ENCODE measurements around the gene CDK14.
"Not testable (repeated sequence)": the region's sequence is repeated elsewhere in the genome, so short reads cannot be mapped to it uniquely, and the experiment has no call there.

CDK14 gene

GRCh38 chr7:90719155-90719554 is 123.0 kb downstream of the CDK14 start:
- DNase-seq (ENCODE audit: low read depth) = no peak

DNA sequence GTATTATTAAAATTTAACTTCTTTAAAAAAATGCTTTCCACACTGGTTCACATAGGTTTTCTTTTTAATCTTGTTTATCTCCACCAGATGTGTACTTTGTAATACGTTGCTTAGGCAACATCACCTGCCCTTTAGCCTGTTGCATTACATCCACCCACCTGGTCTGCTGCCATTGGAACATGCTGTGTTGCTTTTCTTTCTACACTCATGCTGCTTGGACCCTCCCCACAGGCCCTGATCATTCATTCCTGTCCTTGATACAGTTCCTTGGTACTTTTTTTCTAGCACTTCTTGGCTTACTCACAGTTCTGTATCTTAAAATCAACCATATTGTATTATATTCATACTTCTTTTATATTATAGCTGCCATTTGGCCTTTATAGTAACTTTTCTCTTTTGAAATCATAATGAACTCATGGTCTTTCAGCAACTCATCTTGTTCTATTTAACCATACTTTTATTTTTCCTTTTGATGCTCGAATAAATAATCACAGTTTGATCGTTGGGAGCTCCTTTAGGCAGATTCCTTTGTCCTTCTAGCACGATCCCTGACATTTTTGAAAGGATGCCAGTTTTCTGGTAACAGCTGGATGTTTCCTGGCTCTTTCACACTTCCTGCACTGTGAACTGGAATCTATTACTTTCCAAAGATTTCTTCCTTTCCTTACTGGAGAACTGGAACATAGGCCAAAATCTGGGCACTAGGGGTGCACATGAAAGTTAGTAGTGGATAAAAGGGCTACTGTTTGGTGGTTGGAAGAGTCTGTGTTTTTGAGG is 125.1 kb downstream of the CDK14 start:
- DNase-seq (ENCODE audit: low read depth) = peak; percentile 68

- no peak for DNase-seq (ENCODE audit: low read depth)
These were observed 125.8 kb downstream of the CDK14 start for GRCh38 chr7:90721869-90722431.

DNA sequence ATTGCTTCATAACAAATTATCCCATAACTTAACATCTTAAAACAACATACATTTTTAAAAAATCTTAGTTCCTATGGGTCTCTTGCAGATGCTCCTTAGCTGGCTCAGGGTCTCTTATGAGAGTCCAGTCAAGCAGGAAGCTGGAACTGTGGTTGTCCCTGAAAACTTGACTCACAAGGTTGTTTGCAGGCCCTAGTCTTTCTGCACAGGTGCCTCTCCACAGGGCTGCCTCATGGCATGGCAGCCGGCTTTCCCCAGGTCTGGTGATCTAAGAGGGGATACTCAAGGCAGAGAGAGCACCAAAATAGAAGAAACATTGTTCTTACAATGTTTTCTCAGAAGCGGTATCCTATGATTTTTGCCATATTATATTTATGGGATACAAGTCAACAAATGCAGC is 127.1 kb downstream of the CDK14 start:
- DNase-seq (ENCODE audit: low read depth) = no peak

DNA sequence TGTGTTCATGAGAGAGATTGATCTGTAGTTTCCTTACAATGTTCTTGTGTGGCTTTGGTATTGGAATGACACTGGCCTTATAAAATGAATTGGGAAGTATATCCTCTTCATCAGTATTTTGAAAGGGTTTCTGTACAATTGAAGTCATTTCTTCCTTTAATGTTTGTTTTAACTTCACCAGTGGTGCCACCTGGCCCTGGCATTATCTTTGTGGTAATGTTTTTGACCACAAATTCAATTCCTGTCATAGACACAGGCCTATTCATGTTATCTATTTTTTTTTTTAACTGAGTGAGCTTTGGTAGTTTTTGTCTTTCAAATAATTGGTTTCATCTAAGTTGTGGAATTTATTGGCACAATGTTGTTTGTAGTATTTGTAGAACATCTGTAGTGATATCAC is 127.7 kb downstream of the CDK14 start:
- DNase-seq (ENCODE audit: low read depth) = no peak

DNA sequence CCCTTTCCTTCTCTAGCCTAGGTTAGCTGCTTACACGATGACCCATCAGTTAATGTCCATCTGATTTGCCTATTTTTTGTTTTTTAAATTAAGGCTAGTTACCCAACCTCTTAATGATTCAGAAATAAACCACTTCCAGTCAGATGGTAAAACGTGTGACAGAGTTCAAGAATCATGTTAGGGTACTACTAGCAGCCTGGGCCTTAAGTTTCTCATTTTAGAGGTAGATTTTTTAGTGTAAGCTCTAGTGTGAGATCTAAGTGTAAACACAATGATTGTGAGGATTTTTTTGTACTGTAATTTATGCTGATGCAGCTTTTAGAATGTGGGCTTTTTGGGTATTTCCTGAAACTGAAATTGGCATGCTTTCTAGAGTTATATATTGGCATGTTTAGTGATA is 130.0 kb downstream of the CDK14 start:
- no peak for DNase-seq (ENCODE audit: low read depth)

GRCh38 chr7:90726623-90727022 is 130.5 kb downstream of the CDK14 start:
- DNase-seq (ENCODE audit: low read depth) = no peak

- no peak for DNase-seq (ENCODE audit: low read depth)
These were observed 131.3 kb downstream of the CDK14 start for GRCh38 chr7:90727412-90727811.

- DNase-seq (ENCODE audit: low read depth) = no peak
These were observed 132.4 kb downstream of the CDK14 start for GRCh38 chr7:90728568-90728967.

DNA sequence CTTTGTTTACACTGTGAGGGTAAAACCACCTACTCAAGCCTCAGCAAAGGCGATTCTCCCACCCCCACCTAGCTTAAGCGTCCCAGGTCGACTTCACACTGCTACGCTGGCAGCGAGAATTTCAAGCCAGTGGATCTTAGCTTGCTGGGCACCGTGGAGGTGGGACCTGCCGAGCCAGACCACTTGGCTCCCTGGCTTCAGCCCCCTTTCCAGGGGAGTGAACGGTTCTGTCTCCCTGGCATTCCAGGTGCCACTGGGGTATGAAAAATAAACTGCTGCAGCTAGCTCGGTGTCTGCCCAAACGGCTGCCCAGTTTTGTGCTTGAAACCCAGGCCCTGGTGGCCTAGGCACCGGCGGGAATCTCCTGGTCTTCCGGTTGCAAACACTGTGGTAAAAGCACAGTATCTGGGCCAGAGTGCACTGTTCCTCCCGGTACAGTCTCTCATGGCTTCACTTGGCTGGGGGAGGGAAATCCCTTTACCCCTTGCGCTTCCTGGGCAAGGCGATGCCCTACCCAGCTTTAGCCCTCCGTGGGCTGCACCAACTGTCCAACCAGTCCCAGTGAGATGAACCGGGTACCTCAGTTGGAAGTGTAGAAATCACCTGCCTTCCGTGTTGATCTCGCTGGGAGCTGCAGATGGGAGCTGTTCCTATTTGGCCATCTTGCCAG is 139.6 kb downstream of the CDK14 start:
- DNase-seq (ENCODE audit: low read depth) = not testable (repeated sequence)

DNA sequence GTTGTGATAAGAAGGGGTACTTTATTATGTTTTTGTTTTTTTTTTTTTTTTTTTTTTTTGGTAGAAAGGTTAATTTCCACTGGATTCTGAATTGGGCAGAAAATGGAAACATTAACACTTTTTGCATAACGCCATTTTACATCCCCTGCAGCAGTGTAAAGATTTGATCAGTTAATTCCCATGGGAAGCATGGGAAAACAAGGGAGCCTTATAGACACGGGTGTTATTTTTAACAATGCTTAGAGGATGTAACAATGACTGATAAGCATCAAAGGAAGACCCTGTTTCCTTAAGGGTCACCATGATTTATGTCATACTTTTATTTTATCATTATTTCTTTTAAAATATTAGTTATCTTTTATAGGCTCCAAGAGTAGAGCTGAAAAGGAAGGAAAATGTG is 140.2 kb downstream of the CDK14 start:
- DNase-seq (ENCODE audit: low read depth) = no peak

DNA sequence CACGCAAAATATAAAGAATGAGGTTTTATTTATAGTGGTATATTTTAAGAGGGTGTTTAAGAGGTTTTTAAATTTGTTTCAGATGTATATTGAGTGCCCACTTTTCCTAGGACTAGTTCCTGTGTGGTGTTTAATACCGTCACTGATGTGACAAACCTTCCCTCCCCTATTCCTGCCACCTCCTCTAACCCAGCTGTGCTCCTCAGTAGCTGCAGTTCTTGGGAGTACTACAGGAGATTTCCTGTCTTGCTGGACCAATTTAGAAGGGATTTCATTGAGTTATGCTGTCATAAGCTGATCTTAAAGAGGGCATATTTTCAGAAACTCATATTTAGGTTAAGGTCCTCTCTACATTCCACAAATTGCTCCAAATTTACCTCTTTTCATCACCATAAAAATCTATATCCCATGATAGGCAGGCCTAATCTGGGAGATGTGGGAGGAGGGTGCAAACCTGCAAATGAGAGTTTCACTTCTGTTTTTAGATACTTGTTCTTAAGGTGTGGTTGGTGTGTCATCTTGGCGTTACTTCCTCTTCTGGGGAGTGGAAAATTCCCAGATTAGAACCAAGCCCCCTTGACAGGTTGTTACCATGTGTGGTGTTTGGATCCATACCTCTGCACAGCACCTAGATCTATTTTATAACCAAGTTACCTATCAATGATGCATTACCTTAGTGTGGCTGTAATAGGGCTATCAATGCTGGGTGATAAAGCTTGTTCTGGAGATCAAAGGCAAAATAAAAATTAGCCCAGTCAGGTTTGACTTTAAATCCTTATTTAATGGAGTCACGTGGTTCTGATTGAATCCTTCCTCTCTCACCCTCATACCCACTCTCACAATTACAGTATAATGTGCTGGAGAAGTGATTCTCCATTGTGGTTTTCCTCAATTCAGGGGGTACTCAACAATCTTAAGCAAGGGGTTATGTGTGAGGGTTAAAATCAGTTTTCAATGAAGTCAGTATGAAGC is 141.1 kb downstream of the CDK14 start:
- DNase-seq (ENCODE audit: low read depth) = no peak

GRCh38 chr7:90738249-90738648 is 142.1 kb downstream of the CDK14 start:
- no peak for DNase-seq (ENCODE audit: low read depth)

- no peak for DNase-seq (ENCODE audit: low read depth)
These were observed 143.6 kb downstream of the CDK14 start for GRCh38 chr7:90739716-90740115.

DNA sequence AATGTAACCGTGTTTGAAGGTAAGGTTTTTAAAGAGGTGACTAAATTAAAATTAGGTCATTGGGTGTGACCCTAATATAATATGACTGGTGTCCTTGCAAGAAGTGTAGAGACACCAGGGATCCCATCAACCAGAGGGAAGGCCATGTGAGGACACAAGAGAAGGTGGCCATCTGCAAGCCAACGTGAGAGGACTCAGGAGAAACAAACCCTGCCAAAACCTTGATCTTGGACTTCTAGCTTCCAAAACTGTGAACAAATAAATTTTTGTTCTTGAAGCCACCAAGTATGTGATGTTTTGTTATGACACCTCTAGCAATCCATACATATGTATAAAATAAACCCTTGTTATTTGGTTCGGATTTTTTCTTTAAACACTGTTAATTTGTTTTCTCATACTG is 144.3 kb downstream of the CDK14 start:
- DNase-seq (ENCODE audit: low read depth) = no peak

GRCh38 chr7:90743626-90744025 is 147.5 kb downstream of the CDK14 start:
- DNase-seq (ENCODE audit: low read depth) = no peak

- DNase-seq (ENCODE audit: low read depth) = no peak
These were observed 151.4 kb downstream of the CDK14 start for GRCh38 chr7:90747516-90747915.

- DNase-seq (ENCODE audit: low read depth) = no peak
These were observed 153.1 kb downstream of the CDK14 start for GRCh38 chr7:90749262-90749661.

- no peak for DNase-seq (ENCODE audit: low read depth)
These were observed 153.7 kb downstream of the CDK14 start for GRCh38 chr7:90749774-90750173.

GRCh38 chr7:90751595-90751994 is 155.5 kb downstream of the CDK14 start:
- no peak for DNase-seq (ENCODE audit: low read depth)

- DNase-seq (ENCODE audit: low read depth) = no peak
These were observed 155.9 kb downstream of the CDK14 start for GRCh38 chr7:90752051-90752450.

- no peak for DNase-seq (ENCODE audit: low read depth)
These were observed 158.9 kb downstream of the CDK14 start for GRCh38 chr7:90755041-90755440.
